Activated CD8-positive, alpha-beta T cell treated with anti-CD3 and anti-CD28 coated beads for 36 hours (primary cell): Measurements from ENCODE around the gene DDX27. TPM values are rescaled to one million over a fixed set of nuclear protein-coding genes. Genes with fewer than 3 reads are reported as not detected.
"Not testable (repeated sequence)": the region's sequence is repeated elsewhere in the genome, so short reads cannot be mapped to it uniquely, and the experiment has no call there.

ENCODE experiments used
- ATAC-seq: fragments of 200-7000 bp; cut with Tn5 transposase; one replicate; pipeline ENCODE4 v1.10.0; 2021; ENCODE audit warnings: mild to moderate bottlenecking, moderate library complexity
- CTCF ChIA-PET: fragments of 350-600 bp; sonication (Branson Sonifier 250); formaldehyde crosslinking; loops from one replicate; lab custom pipeline; 2021; ENCODE audit warnings: antibody characterized with exemption; lab: Charles Lee
- POLR2A ChIA-PET: fragments of 350-600 bp; sonication (Branson Sonifier 250); formaldehyde crosslinking; loops from one replicate; lab custom pipeline; 2021; ENCODE audit warnings: antibody characterized with exemption; lab: Charles Lee
- DNase-seq: peaks from one replicate; pipeline ENCODE4 v3.0.0-alpha.2; 2020
- H3K27ac Mint-ChIP-seq: one replicate; pipeline ENCODE4 v1.8.0; 2021; ENCODE audit warnings: mild to moderate bottlenecking, mixed read lengths
- H3K27me3 Mint-ChIP-seq: one replicate; pipeline ENCODE4 v1.8.0; 2021; ENCODE audit warnings: mixed read lengths
- H3K36me3 Mint-ChIP-seq: one replicate; pipeline ENCODE4 v1.8.0; 2021; ENCODE audit warnings: low read depth, mixed read lengths
- H3K4me1 Mint-ChIP-seq: one replicate; pipeline ENCODE4 v1.8.0; 2021; ENCODE audit warnings: low read depth, mixed read lengths
- H3K4me3 Mint-ChIP-seq: one replicate; pipeline ENCODE4 v1.8.0; 2021; ENCODE audit warnings: mild to moderate bottlenecking, moderate library complexity, mixed read lengths
- H3K9me3 Mint-ChIP-seq: one replicate; pipeline ENCODE4 v1.8.0; 2021; ENCODE audit warnings: mixed read lengths
- CTCF ChIP-seq: fragments of 200-600 bp; IDR thresholded peaks from one replicate; pipeline ENCODE4 v1.8.0; 2022; ENCODE audit warnings: antibody characterized with exemption, mild to moderate bottlenecking
- intact Hi-C: fragments of 100-400 bp; cut with micrococcal nuclease; formaldehyde crosslinking; loops from one replicate; pipeline ENCODE4 v1.10.0; 2022
- total RNA-seq, 2 experiments: library from RNA; stranded (reverse); gene quantifications; one replicate each; pipeline ENCODE4 v1.2.3, GENCODE V29; 2021

DDX27 gene
- total RNA-seq, 2 experiments from 2014 or later, result 45.2 to 45.9 TPM

GRCh38 chr20:49187330-49187850, 31.8 kb upstream of the DDX27 start:
- no peak for TF ChIP-seq CTCF
- Mint-ChIP-seq H3K4me1 (peaks cover 39% of the 10 kb centered on the region), H3K9me3 (no peaks in the 10 kb centered on the region), H3K27ac (peak overlapping the region; percentile 95), H3K27me3 (no peaks in the 10 kb centered on the region), H3K36me3 (peaks cover 16% of the 10 kb centered on the region), H3K4me3 (peak overlapping the region; percentile 89)
- CTCF ChIA-PET, result interaction anchor here (1.0 to 5.6 kb wide), 4 partner anchors 8 to 55 kb away, joined by 3 to 36 read pairs (median 4); no protein-coding TSS in a partner anchor
- POLR2A ChIA-PET, result interaction anchor here (0.7 to 2.0 kb wide), 15 partner anchors 8 to 447 kb away, joined by 3 to 13 read pairs (median 4); partner anchors contain the start of gene CSE1L
- intact Hi-C loops, result no loop called here
- DNase-seq, result peak; percentile 47
- ATAC-seq, result peak; percentile 18

- intact Hi-C loops, result no loop called here
- POLR2A ChIA-PET, result interaction anchor here (0.7 to 2.0 kb wide), 14 partner anchors 9 to 142 kb away, joined by 3 to 13 read pairs (median 4); partner anchors contain the start of gene CSE1L
- Mint-ChIP-seq H3K36me3 (peaks cover 16% of the 10 kb centered on the region), H3K4me3 (peak within 1 kb of the TSS; percentile 89), H3K9me3 (no peaks in the 10 kb centered on the region), H3K27ac (peak within 1 kb of the TSS; percentile 95), H3K4me1 (peaks cover 32% of the 10 kb centered on the region), H3K27me3 (no peaks in the 10 kb centered on the region)
- no peak for TF ChIP-seq CTCF
- CTCF ChIA-PET, result interaction anchor here (1.0 to 5.6 kb wide), 4 partner anchors 8 to 29 kb away, joined by 3 to 36 read pairs (median 4); no protein-coding TSS in a partner anchor
- ATAC-seq, result peak; percentile 92
- DNase-seq, result peak; percentile 94
These were observed 31.2 kb upstream of the DDX27 start, which contains the start of gene STAU1 for GRCh38 chr20:49187851-49188641. Gene STAU1 (minus strand): TSS chr20:49188334. CDS start chr20:49166201, 22,133 bp downstream.

GRCh38 chr20:49192944-49193518, 26.2 kb upstream of the DDX27 start:
- H3K9me3 Mint-ChIP-seq, H3K27ac Mint-ChIP-seq, DNase-seq, H3K4me1 Mint-ChIP-seq, intact Hi-C loops, H3K36me3 Mint-ChIP-seq, H3K4me3 Mint-ChIP-seq, H3K27me3 Mint-ChIP-seq, ATAC-seq: not testable (repeated sequence)
- ChIA-PET POLR2A (interaction anchor here (0.7 kb wide), 1 partner anchor 147 kb away, joined by 3 read pairs; the partner anchor contains the start of gene CSE1L), CTCF (interaction anchor here (1.2 kb wide), 1 partner anchor 24 kb away, joined by 9 read pairs; no protein-coding TSS in a partner anchor)

- no peak overlapping the region for H3K27ac Mint-ChIP-seq
- no peaks in the 10 kb centered on the region for H3K4me1 Mint-ChIP-seq
- no peak for ATAC-seq
- ChIA-PET POLR2A (no interaction called here), CTCF (interaction anchor here (2.0 kb wide), 1 partner anchor 18 kb away, joined by 10 read pairs; no protein-coding TSS in a partner anchor)
- no peak overlapping the region for H3K4me3 Mint-ChIP-seq
- no peaks in the 10 kb centered on the region for H3K36me3 Mint-ChIP-seq
- no peak for TF ChIP-seq CTCF
- no peaks in the 10 kb centered on the region for H3K27me3 Mint-ChIP-seq
- no peak for DNase-seq
- intact Hi-C loops, result no loop called here
- H3K9me3 Mint-ChIP-seq, result no peaks in the 10 kb centered on the region
These were observed 19.4 kb upstream of the DDX27 start for GRCh38 chr20:49199729-49200293.

- no peak overlapping the region for H3K27ac Mint-ChIP-seq
- H3K9me3 Mint-ChIP-seq, result no peaks in the 10 kb centered on the region
These were observed 16.2 kb upstream of the DDX27 start for GRCh38 chr20:49203011-49203410.

More at GRCh38 chr20:49203011-49203410, 16.2 kb upstream of the DDX27 start:
- no peak overlapping the region for H3K4me3 Mint-ChIP-seq
- ChIA-PET POLR2A (no interaction called here), CTCF (interaction anchor here (0.9 to 7.4 kb wide), 3 partner anchors 13 to 69 kb away, joined by 3 to 49 read pairs (median 31); no protein-coding TSS in a partner anchor)
- no peaks in the 10 kb centered on the region for H3K27me3 Mint-ChIP-seq
- H3K36me3 Mint-ChIP-seq, result no peaks in the 10 kb centered on the region
- H3K4me1 Mint-ChIP-seq, result no peaks in the 10 kb centered on the region
- TF ChIP-seq CTCF, result no peak
- ATAC-seq (no peak), DNase-seq (no peak)
- intact Hi-C loops, result no loop called here
